Muscle layer of colon (tissue), 2 donors: ENCODE measurements around the gene TP53I13.
A peak's percentile ranks its signal among the peaks of the same experiment; 100 is the strongest.

ENCODE experiments used
- H3K27ac ChIP-seq: one replicate; pipeline ENCODE4 v1.7.0; 2013; ENCODE audit warnings: low read depth, mild to moderate bottlenecking, low read length, moderate library complexity
- H3K27me3 ChIP-seq, 2 donors: one replicate each; pipeline ENCODE4 v1.7.0; 2013; ENCODE audit warnings: low read length in 2 of 2, mild to moderate bottlenecking in 2 of 2; ENCODE audit not compliant: insufficient read depth in 2 of 2, control insufficient read depth in 1 of 2
- H3K36me3 ChIP-seq: one replicate; pipeline ENCODE4 v1.7.0; 2013; ENCODE audit warnings: mild to moderate bottlenecking, low read length; ENCODE audit not compliant: insufficient read depth
- H3K4me1 ChIP-seq: one replicate; pipeline ENCODE4 v1.7.0; 2013; ENCODE audit warnings: mild to moderate bottlenecking, low read length; ENCODE audit not compliant: insufficient read depth
- H3K4me3 ChIP-seq, 2 donors: one replicate each; pipeline ENCODE4 v1.7.0; 2013; ENCODE audit warnings: low read length in 2 of 2, low read depth in 1 of 2, mild to moderate bottlenecking in 1 of 2, moderate library complexity in 1 of 2
- H3K9ac ChIP-seq: one replicate; pipeline ENCODE4 v1.7.0; 2013; ENCODE audit warnings: low read length
- H3K9me3 ChIP-seq: one replicate; pipeline ENCODE4 v1.7.0; 2013; ENCODE audit warnings: mild to moderate bottlenecking, low read length
- donor health status: abdominal sarcoma.
- donor health status: Adenocarcinoma of cecum.

TP53I13 gene

DNA sequence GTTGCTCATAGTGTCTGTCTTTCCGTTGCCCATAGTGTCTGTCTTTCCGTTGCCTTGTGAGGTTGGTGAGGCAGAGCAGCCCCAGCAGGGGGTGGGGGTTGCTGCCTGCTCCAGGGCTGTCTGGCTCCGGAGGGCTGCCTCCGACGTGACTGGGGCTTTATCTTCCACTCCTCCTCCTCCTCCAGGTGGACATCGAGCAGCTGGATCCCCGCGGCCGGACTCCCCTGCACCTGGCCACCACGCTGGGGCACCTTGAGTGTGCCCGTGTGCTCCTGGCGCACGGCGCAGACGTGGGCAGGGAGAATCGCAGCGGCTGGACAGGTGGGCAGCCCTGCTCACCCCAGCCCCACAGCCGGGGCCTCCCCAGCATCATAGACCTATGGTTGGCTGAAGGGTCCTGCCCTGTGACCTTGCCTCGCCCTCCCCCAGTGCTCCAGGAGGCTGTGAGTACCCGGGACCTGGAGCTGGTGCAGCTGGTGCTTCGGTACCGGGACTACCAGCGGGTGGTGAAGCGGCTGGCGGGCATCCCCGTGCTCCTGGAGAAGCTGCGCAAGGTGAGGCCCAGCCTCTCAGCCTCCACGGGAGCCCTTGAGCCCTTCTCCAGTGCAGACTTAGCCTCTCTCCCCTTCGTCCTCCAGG lies 39.2 kb downstream of the TP53I13 start:
- no peak overlapping the region for H3K9ac ChIP-seq

DNA sequence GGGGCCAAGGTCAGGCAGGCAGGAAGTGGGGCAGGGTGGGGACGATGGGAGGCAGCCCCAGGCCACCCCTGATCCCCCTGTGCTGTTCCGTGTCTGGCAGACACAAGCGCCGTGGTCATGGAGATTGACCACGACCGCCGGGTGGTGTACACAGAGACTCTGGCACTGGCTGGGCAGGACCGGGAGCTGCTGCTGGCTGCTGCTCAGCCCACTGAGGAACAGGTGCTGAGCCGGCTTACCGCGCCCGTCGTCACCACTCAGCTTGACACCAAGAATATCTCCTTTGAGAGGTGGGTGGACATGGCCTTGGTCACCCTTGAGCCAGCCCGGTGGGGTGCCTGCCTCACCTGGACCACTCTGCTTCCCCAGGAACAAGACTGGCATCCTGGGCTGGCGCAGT lies 40.5 kb downstream of the TP53I13 start:
- Histone ChIP-seq H3K4me1 (peaks cover 10% of the 10 kb centered on the region), H3K9me3 (no peaks in the 10 kb centered on the region), H3K36me3 (no peaks in the 10 kb centered on the region), H3K27ac (no peak overlapping the region), H3K9ac (no peak overlapping the region), H3K27me3 (no peaks in the 10 kb centered on the region), H3K4me3 (no peak overlapping the region)

More for the DNA sequence above, 39.2 kb downstream of the TP53I13 start:
- Histone ChIP-seq H3K4me1 (no peaks in the 10 kb centered on the region), H3K4me3 (no peak overlapping the region), H3K27me3 (no peaks in the 10 kb centered on the region), H3K36me3 (no peaks in the 10 kb centered on the region), H3K27ac (no peak overlapping the region), H3K9me3 (no peaks in the 10 kb centered on the region)

DNA sequence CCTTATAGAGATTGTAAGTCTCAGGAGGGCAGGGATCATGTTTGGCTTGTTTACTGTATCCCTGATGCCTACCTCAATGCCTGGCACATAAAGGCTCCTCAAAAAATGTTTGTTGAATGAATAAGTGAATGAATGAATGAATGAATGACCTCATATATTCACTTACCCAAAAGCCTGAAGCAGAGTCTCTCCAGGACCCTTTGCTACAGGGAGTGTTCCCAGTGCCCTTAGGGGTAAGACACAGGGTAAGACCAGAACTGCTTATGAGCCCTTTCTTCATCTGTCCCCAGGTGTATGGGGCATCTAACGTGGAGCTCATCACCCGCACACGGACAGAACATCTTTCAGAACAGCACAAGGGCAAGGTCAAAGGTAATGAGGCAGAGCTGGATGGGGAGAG lies 41.9 kb downstream of the TP53I13 start:
- H3K36me3 ChIP-seq: no peaks in the 10 kb centered on the region

DNA sequence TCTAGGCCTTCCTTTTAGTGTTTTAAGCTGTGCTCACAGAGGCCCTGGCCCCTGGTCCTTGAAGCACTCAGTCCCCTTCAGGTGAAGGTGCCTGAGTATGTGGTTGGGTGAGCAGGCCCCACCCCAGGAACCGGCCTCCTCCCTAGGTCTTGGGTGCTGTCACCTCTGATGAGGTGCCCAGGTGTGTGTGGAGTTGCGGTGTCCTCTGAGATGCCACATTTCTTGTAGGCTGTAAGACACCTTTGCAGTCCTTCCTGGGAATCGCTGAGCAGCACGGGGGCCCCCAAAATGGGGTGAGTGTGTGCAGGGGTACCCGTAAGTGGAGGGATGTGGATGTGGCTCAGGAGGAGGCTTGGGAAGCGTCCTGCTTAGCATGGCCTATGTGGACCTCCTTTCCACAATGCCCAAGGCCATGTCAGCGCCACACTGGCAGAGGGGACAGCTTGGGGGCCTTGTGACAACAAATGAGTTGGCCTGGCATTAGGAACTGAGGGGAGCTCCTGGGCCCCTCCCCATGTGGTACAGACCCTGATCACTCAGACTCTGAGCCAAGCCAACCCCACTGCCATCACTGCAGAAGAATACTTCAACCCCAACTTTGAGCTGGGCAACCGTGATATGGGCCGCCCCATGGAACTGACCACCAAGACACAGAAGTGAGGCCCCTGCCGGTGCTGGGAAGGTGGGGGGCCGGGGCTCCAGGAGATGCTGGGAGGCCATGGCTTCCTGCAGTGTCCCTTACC lies 43.0 kb downstream of the TP53I13 start:
- peaks cover 32% of the 10 kb centered on the region for H3K4me1 ChIP-seq
- H3K27me3 ChIP-seq: peaks cover 0 to 3% of the 10 kb centered on the region in 2 donors
- no peaks in the 10 kb centered on the region for H3K9me3 ChIP-seq
- H3K9ac ChIP-seq: no peak overlapping the region
- no peak overlapping the region for H3K27ac ChIP-seq
- H3K36me3 ChIP-seq: no peaks in the 10 kb centered on the region
- H3K4me3 ChIP-seq: no peak overlapping the region

More for the DNA sequence above, 41.9 kb downstream of the TP53I13 start:
- H3K27ac ChIP-seq: no peak overlapping the region
- H3K4me1 ChIP-seq: peaks cover 23% of the 10 kb centered on the region
- H3K9me3 ChIP-seq: no peaks in the 10 kb centered on the region
- no peak overlapping the region for H3K9ac ChIP-seq
- H3K27me3 ChIP-seq: no peaks in the 10 kb centered on the region
- no peak overlapping the region for H3K4me3 ChIP-seq

DNA sequence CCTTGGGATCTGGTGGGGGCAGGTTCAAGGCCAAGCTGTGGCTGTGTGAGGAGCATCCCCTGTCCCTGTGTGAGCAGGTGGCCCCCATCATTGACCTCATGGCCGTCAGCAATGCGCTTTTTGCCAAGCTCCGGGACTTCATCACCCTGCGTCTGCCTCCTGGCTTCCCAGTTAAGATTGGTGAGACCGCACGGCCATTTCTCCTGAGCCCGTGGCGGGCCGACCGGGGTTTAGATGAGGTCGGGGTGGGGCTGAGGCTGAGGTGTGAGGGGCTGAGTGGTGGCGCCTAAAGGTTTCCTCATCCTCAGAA lies 43.5 kb downstream of the TP53I13 start:
- H3K36me3 ChIP-seq: no peaks in the 10 kb centered on the region
- H3K27ac ChIP-seq: no peak overlapping the region
- H3K4me3 ChIP-seq: no peak overlapping the region
- H3K9ac ChIP-seq: no peak overlapping the region
- H3K4me1 ChIP-seq: peaks cover 37% of the 10 kb centered on the region
- H3K27me3 ChIP-seq: peaks cover 0 to 8% of the 10 kb centered on the region in 2 donors
- no peaks in the 10 kb centered on the region for H3K9me3 ChIP-seq

DNA sequence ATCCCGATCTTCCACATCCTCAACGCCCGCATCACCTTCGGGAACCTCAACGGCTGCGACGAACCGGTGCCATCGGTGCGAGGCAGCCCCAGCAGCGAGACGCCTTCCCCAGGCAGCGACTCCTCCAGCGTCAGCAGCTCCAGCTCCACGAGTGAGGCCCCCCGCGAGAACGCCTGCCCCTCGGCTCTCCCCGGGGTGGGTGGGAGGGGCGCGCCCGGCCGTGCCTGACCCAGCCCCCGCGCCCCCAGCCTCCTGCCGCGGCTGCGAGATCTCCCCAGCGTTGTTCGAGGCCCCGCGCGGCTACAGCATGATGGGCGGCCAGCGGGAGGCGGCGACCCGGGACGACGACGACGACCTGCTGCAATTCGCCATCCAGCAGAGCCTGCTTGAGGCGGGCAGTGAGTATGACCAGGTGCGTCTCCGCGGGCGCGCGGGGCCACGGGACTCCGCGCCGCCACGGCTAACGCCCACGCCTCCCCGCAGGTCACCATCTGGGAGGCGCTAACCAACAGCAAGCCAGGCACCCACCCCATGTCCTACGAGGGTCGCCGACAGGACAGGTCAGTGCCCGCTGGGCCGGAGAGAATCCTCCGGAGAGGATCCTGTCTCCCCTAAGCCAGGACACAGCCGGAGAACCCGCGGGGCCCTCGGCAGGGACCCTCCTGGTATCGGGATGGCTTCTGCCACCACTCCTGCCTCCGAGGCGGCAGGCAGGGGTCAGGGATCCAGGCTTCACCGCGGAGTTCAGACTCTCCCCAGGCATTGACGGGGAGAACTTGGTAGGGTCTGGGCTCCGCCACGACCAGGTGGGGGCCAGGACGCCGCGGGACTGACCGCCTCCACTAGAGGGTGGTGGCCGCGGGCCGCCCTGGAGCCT lies 44.1 kb downstream of the TP53I13 start:
- Histone ChIP-seq H3K4me3 (no peak overlapping the region), H3K27me3 (peaks cover 0 to 14% of the 10 kb centered on the region in 2 donors), H3K4me1 (peaks cover 43% of the 10 kb centered on the region), H3K9ac (no peak overlapping the region), H3K9me3 (no peaks in the 10 kb centered on the region), H3K27ac (peak overlapping the region; percentile 37), H3K36me3 (no peaks in the 10 kb centered on the region)

DNA sequence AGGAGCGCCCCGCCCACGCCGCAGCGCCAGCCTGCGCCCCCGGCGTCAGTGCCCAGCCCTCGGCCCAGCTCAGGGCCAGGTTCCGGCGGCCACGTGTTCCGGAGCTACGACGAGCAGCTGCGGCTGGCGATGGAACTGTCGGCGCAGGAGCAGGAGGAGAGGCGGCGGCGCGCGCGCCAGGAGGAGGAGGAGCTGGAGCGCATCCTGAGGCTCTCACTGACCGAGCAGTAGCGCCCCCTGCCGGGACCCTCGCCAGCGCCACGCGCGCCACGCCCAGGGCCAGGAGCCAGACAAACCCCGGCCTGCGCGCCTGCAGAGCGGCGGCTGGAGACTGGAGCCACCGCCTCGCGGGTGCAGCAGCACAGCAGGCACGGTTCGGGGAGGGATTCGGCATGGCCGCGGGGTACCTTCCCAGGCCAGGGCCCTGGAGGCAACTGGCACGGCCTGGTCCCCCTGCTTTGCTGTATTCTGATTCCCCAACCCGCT lies 44.9 kb downstream of the TP53I13 start:
- Histone ChIP-seq H3K9ac (no peak overlapping the region), H3K27ac (peak overlapping the region; percentile 37), H3K4me3 (peak overlapping the region; percentile 20 to 58), H3K4me1 (peaks cover 48% of the 10 kb centered on the region), H3K9me3 (no peaks in the 10 kb centered on the region), H3K36me3 (no peaks in the 10 kb centered on the region), H3K27me3 (peaks cover 0 to 16% of the 10 kb centered on the region in 2 donors)

DNA sequence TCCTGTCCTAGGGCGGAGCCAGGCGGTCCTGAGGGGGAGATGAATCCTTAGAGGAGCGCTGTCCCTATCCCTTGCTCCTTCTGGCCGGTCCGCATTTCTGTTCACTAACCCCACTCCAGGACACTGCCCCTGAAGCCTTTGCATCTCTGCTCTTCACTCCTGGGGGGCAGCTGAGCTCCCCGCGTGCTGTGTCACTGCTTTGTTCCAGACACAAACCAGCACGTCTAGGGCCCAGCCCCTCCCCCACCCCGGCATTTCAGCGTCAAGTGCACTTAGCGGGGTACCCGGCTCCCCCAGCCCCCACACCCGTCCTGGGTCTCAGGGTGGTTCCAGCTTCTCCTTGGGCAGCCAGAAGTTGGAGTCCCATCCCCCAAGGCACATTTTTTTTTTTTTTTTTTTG lies 45.4 kb downstream of the TP53I13 start:
- Histone ChIP-seq H3K9ac (no peak overlapping the region), H3K27ac (no peak overlapping the region), H3K4me3 (peak overlapping the region; percentile 14 to 58), H3K4me1 (peaks cover 53% of the 10 kb centered on the region), H3K36me3 (no peaks in the 10 kb centered on the region), H3K9me3 (no peaks in the 10 kb centered on the region), H3K27me3 (peaks cover 0 to 21% of the 10 kb centered on the region in 2 donors)

DNA sequence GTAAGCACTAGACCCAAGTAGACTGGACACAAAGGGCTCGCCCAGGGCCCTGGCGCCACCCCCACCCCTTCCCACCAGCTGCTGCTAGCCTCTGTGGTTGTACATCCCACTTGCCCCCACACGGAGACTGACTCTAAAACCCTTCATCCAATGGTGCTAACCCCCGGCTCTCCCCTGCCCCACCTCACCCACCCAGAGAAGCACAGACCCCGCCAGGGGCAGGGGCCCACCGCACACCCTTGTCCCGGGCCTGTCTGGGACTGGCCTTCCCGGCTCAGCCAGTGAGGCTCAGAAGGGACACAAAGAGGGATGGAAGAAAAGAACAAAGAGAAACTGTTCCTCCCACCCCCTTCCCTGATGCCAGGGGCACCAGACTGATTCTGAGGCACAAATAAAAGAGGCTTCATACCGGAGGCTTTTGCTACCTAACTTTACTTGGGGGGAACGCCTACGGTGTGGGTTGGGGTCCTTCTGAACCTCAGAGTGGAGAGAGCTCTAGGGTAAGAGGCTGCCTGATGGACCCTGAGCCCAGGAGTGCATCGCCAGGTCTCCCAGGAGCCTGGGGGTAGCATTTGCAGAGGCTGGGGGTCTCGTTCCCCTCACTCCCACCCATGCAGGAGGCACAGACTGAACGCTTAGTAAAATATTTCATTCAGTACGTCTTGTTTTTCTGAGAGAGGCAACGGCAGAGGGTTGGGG lies 46.0 kb downstream of the TP53I13 start:
- Histone ChIP-seq H3K36me3 (no peaks in the 10 kb centered on the region), H3K27ac (no peak overlapping the region), H3K9ac (no peak overlapping the region), H3K9me3 (no peaks in the 10 kb centered on the region), H3K4me3 (peak overlapping the region in 1 of 2 donors; percentile 63), H3K4me1 (peaks cover 59% of the 10 kb centered on the region), H3K27me3 (peaks cover 0 to 27% of the 10 kb centered on the region in 2 donors)

DNA sequence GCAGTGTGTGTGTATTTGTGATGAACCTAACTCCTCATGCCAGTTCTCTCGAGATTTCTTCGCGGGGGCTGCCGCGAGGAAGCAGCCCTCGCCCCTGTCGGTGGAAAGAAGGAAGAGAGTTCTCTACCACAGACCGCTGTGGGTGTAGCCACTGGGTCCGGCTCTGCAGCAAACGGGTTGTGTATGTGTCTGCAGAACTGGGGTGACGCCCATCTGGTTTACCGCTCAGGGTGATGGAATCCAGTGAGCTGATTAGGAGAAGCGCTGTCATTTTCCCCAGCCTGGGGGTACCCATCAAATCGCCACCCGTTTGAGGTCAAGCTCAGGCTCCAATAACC lies 46.5 kb downstream of the TP53I13 start:
- Histone ChIP-seq H3K27ac (no peak overlapping the region), H3K9me3 (no peaks in the 10 kb centered on the region), H3K4me1 (peaks cover 64% of the 10 kb centered on the region), H3K36me3 (no peaks in the 10 kb centered on the region), H3K27me3 (peaks cover 0 to 27% of the 10 kb centered on the region in 2 donors), H3K4me3 (peak overlapping the region in 1 of 2 donors; percentile 63), H3K9ac (no peak overlapping the region)
